GM12878 (cell line): ENCODE measurements around the gene SNED1. TPM values are rescaled to one million over a fixed set of nuclear protein-coding genes. Genes with fewer than 3 reads are reported as not detected.

Experiments used
- ATAC-seq: fragments of 200-7000 bp; cut with Tn5 transposase; 3 replicates; pipeline ENCODE4 v1.9.1; 2020; ENCODE audit warnings: mild to moderate bottlenecking, moderate library complexity
- BruUV-seq: library from RNA; stranded (reverse); fragments of 400-500 nt; replicated peaks from 2 replicates; lab custom pipeline; 2021; lab: Mats Ljungman, UMichigan
- CTCF ChIA-PET: fragments of 300-600 bp; sonication (Branson Sonifier 250); formaldehyde crosslinking; extraction: SDS; loops from one replicate; lab custom pipeline; 2021; ENCODE audit warnings: inconsistent platforms; lab: Yijun Ruan, JAX
- POLR2A ChIA-PET: fragments of 350-600 bp; formaldehyde crosslinking; extraction: SDS; loops from one replicate; lab custom pipeline; 2021; ENCODE audit warnings: inconsistent platforms; lab: Charles Lee
- RAD21 ChIA-PET: fragments of 300-600 bp; sonication (Branson Sonifier 250); formaldehyde crosslinking; loops from one replicate; lab custom pipeline; 2023; ENCODE audit warnings: antibody characterized with exemption; ENCODE audit not compliant: unreplicated experiment; lab: Charles Lee
- SMC1A ChIA-PET: fragments of 300-600 bp; sonication (Branson Sonifier 250); formaldehyde crosslinking; loops from one replicate; lab custom pipeline; 2023; ENCODE audit not compliant: unreplicated experiment, uncharacterized antibody; lab: Charles Lee
- DNase-seq: peaks from one replicate; pipeline ENCODE4 v3.0.0-alpha.2; 2011; ENCODE audit warnings: low read depth, low spot score
- FAIRE-seq: peaks from 3 replicates; lab custom pipeline; 2011; peaks lifted over from hg19 to GRCh38; lab: Jason Lieb, UNC
- H2AFZ ChIP-seq: 2 replicates; pipeline ENCODE4 v1.6.0; 2011; ENCODE audit warnings: low read depth, low read length, control low read depth; ENCODE audit not compliant: control insufficient read depth
- H3K27ac ChIP-seq: 2 replicates; pipeline ENCODE4 v1.5.1; 2011; ENCODE audit warnings: control low read depth; ENCODE audit not compliant: control insufficient read depth, insufficient read depth
- H3K27me3 ChIP-seq, 2 experiments: replicated peaks in 1 of 2; 2 replicates each; pipeline versions ENCODE4 v1.6.0 to v1.6.1; 2011; ENCODE audit warnings: low read length in 1 of 2; ENCODE audit not compliant: control insufficient read depth in 2 of 2, insufficient read depth in 2 of 2
- H3K36me3 ChIP-seq, 2 experiments: 2 replicates each; pipeline ENCODE4 v1.5.1; 2011; ENCODE audit warnings: low read length in 1 of 2; ENCODE audit not compliant: control insufficient read depth in 2 of 2, insufficient read depth in 2 of 2
- H3K4me1 ChIP-seq: 2 replicates; pipeline ENCODE4 v1.6.1; 2011; ENCODE audit warnings: mild to moderate bottlenecking, low read length, moderate library complexity, mixed read lengths; ENCODE audit not compliant: control insufficient read depth, insufficient read depth
- H3K4me2 ChIP-seq: 2 replicates; pipeline ENCODE4 v1.6.0; 2011; ENCODE audit warnings: control low read depth; ENCODE audit not compliant: control insufficient read depth, insufficient read depth
- H3K4me3 ChIP-seq: fragments of 200-600 bp; sonication (generic); 2 replicates; pipeline ENCODE4 v1.5.1; 2016
- H3K79me2 ChIP-seq: 2 replicates; pipeline ENCODE4 v1.6.0; 2011; ENCODE audit warnings: low read length; ENCODE audit not compliant: control insufficient read depth, insufficient read depth
- H3K9ac ChIP-seq: 2 replicates; pipeline ENCODE4 v1.8.0; 2011; ENCODE audit warnings: low read length, control low read depth, mixed read lengths; ENCODE audit not compliant: control insufficient read depth, insufficient read depth
- H3K9me3 ChIP-seq: replicated peaks from 3 replicates; pipeline ENCODE4 v1.5.1; 2011; ENCODE audit warnings: mild to moderate bottlenecking, low read length; ENCODE audit not compliant: control insufficient read depth, insufficient read depth
- H4K20me1 ChIP-seq: 2 replicates; pipeline ENCODE4 v1.6.0; 2011; ENCODE audit not compliant: control insufficient read depth, insufficient read depth
- BHLHE40 ChIP-seq, 2 experiments: fragments of 450-650 bp in 1 of 2; IDR thresholded peaks; 2 replicates each; pipeline ENCODE4 v1.6.1; 2011 to 2017; ENCODE audit warnings: low read depth in 2 of 2, borderline replicate concordance in 1 of 2, improper control_type of control experiment in 1 of 2, low read length in 1 of 2, mild to moderate bottlenecking in 1 of 2
- FOS ChIP-seq: IDR thresholded peaks from 3 replicates; pipeline ENCODE4 v1.6.1; 2011; ENCODE audit warnings: borderline replicate concordance; ENCODE audit not compliant: insufficient read length; ENCODE audit errors: extremely low read depth
- HDGF ChIP-seq: fragments of 450-650 bp; IDR thresholded peaks from 2 replicates; pipeline ENCODE4 v1.6.1; 2016; ENCODE audit warnings: antibody characterized with exemption
- POLR2A ChIP-seq: IDR thresholded peaks from 2 replicates; pipeline ENCODE4 v1.6.1; 2011; ENCODE audit warnings: low read depth, mild to moderate bottlenecking, low read length
- RCOR1 ChIP-seq: conservative IDR thresholded peaks from 2 replicates; pipeline ENCODE4 v1.6.1; 2012; ENCODE audit warnings: low read depth, low read length, improper control_type of control experiment
- SIN3A ChIP-seq: IDR thresholded peaks from 2 replicates; pipeline ENCODE4 v1.6.1; 2012; ENCODE audit warnings: low read depth, low read length, improper control_type of control experiment
- SREBF1 ChIP-seq: IDR thresholded peaks from 2 replicates; pipeline ENCODE4 v1.6.1; 2012; ENCODE audit warnings: mild to moderate bottlenecking, low read length
- SRF ChIP-seq, 2 experiments: IDR thresholded peaks; 2 replicates each; pipeline ENCODE4 v1.6.1; 2011; ENCODE audit warnings: low read depth in 2 of 2, low read length in 2 of 2, mild to moderate bottlenecking in 1 of 2, moderate library complexity in 1 of 2
- WGBS: methylation state at CpG from one replicate; pipeline ENCODE4 v1.1.6; 2016; ENCODE audit warnings: low lambda C conversion rate; ENCODE audit not compliant: insufficient replicate concordance, insufficient coverage; ENCODE audit errors: missing lambda C conversion rate; 5-methylcytosine and 5-hydroxymethylcytosine counted together
- in situ Hi-C: fragments of 300-500 bp; cut with MboI; formaldehyde crosslinking; loops from 9 replicates; pipeline ENCODE4 v1.14.3; 2018; ENCODE audit warnings: mixed read lengths
- intact Hi-C: fragments of 100-400 bp; cut with micrococcal nuclease; formaldehyde crosslinking; loops from one replicate; pipeline ENCODE4 v1.14.2; 2022; ENCODE audit not compliant: unreplicated experiment
- polyA plus RNA-seq, 11 experiments: library from polyadenylated mRNA; depleted of rRNA in 4 of 11; unstranded in 6 of 11; stranded (reverse) in 5 of 11; fragments of >200 nt; fragmentation: Nextera tagmentation in 4 of 11; fragmentation: Illumina TruSeq in 1 of 11; extraction: Ambion mirVana in 4 of 11; extraction: Trizol in 1 of 11; gene quantifications; 1 replicate in 1 of 11; 2 replicates in 10 of 11; pipeline versions ENCODE4 v1.2.1 to v1.2.3, GENCODE V29; 2011 to 2016; ENCODE audit warnings: inconsistent platforms in 2 of 11, missing spikeins in 2 of 11, low read depth in 1 of 11
- total RNA-seq, 4 experiments: library from RNA; depleted of rRNA in 3 of 4; stranded (reverse); fragments of >200 nt in 3 of 4; fragmentation: Illumina TruSeq in 1 of 4; extraction: Trizol in 1 of 4; gene quantifications; 2 replicates each; pipeline versions ENCODE4 v1.2.1 to v1.2.3, GENCODE V29; 2013 to 2021
- TF ChIP-seq, protein P1 (sequence below): fragments of 450-650 bp; IDR thresholded peaks from 2 replicates; pipeline ENCODE4 v1.6.1; 2018; ENCODE audit warnings: borderline replicate concordance, mild to moderate bottlenecking; ENCODE audit not compliant: partially characterized antibody

SNED1 gene
- total and polyA plus RNA-seq, 10 of the 15 experiments (the other 5 are each of a cell fraction or from before 2014, with no cell fraction given), result 0.05 to 8.4 (median 3.0) TPM

DNA sequence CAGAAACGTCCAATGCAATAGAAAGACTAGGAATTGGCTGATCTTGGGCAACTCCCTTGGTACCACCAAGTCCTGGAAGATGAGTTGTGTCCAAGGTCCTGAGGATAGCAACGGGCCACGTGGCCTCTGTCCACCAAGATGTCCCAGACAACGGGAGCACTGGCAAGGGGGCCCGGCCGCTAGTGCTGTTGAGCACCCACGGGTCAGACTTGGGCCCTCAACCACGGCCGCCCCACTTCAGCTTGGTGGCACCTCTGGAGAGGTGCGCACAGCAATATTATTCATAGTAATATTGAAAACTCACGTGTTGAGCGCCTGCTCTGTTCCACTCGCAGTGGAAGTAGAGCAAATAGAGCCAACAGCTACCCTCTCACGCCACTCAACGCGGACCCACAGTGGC is 131.9 kb downstream of the SNED1 start:
- H3K27me3 ChIP-seq, result no peaks in the 10 kb centered on the region
- CTCF ChIA-PET, result no interaction called here
- peaks cover 43% of the 10 kb centered on the region for H3K4me1 ChIP-seq
- no peak for DNase-seq
- no peak overlapping the region for H3K27ac ChIP-seq
- H3K9me3 ChIP-seq, result no peaks in the 10 kb centered on the region
- 83% methylated on average over 16 of the region's 16 CpGs for WGBS
- no peaks in the 10 kb centered on the region for H4K20me1 ChIP-seq
- no TSS peak for BruUV-seq
- SMC1A ChIA-PET, result interaction anchor here (1.0 to 2.4 kb wide), 2 partner anchors 15 to 19 kb away, joined by 3 to 10 read pairs; no protein-coding TSS in a partner anchor
- TF ChIP-seq, protein P1, sequence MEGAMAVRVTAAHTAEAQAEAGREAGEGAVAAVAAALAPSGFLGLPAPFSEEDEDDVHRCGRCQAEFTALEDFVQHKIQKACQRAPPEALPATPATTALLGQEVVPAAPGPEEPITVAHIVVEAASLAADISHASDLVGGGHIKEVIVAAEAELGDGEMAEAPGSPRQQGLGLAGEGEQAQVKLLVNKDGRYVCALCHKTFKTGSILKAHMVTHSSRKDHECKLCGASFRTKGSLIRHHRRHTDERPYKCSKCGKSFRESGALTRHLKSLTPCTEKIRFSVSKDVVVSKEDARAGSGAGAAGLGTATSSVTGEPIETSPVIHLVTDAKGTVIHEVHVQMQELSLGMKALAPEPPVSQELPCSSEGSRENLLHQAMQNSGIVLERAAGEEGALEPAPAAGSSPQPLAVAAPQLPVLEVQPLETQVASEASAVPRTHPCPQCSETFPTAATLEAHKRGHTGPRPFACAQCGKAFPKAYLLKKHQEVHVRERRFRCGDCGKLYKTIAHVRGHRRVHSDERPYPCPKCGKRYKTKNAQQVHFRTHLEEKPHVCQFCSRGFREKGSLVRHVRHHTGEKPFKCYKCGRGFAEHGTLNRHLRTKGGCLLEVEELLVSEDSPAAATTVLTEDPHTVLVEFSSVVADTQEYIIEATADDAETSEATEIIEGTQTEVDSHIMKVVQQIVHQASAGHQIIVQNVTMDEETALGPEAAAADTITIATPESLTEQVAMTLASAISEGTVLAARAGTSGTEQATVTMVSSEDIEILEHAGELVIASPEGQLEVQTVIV, result no peak
- TF ChIP-seq HDGF (no peak), SIN3A (no peak), POLR2A (no peak)
- no peak for ATAC-seq
- no peak for FAIRE-seq
- no peak overlapping the region for H2AFZ ChIP-seq
- H3K4me3 ChIP-seq, result no peak overlapping the region
- H3K9ac ChIP-seq, result no peak overlapping the region
- RAD21 ChIA-PET, result no interaction called here
- in situ Hi-C loops, result no loop called here
- no peak overlapping the region for H3K4me2 ChIP-seq
- intact Hi-C loops, result no loop called here
- H3K36me3 ChIP-seq, result peaks cover 4 to 6% of the 10 kb centered on the region in 2 experiments; a peak in 3 of 4 replicates
- H3K79me2 ChIP-seq, result peaks cover 16% of the 10 kb centered on the region
- POLR2A ChIA-PET, result interaction anchor here (0.7 to 1.8 kb wide), 5 partner anchors 8 to 184 kb away, joined by 3 to 9 read pairs (median 4); partner anchors contain the start of genes PASK and PPP1R7

DNA sequence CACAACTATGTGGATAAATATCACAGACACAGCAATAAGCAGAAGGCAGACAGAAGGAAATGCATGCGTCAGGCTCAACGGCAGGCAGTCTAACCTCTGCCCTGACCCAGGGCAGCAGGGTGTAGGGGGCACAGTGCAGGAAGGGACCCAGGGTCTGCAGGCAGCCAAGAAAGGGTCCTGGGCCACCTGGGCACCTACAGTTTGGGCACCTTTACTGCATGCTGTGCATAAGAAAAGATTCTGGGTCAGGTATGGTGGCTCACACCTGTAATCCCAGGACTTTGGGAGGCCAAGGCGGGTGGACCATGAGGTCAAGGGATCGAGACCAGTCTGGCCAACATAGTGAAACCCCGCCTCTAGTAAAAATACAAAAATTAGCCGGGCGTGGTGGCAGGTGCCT is 133.1 kb downstream of the SNED1 start:
- Histone ChIP-seq H4K20me1 (no peaks in the 10 kb centered on the region), H3K4me1 (peaks cover 32% of the 10 kb centered on the region), H3K79me2 (peaks cover 5% of the 10 kb centered on the region), H3K9ac (no peak overlapping the region), H3K9me3 (no peaks in the 10 kb centered on the region), H3K4me3 (no peak overlapping the region), H2AFZ (no peak overlapping the region), H3K27ac (no peak overlapping the region), H3K27me3 (no peaks in the 10 kb centered on the region), H3K36me3 (peaks cover 0 to 9% of the 10 kb centered on the region in 2 experiments; a peak in 3 of 4 replicates), H3K4me2 (no peak overlapping the region)
- ChIA-PET RAD21 (interaction anchor here (1.2 kb wide), 1 partner anchor 21 kb away, joined by 3 read pairs; no protein-coding TSS in a partner anchor), SMC1A (interaction anchor here (1.3 kb wide), 1 partner anchor 32 kb away, joined by 4 read pairs; no protein-coding TSS in a partner anchor), CTCF (interaction anchor here (2.1 kb wide), 1 partner anchor 18 kb away, joined by 5 read pairs; the partner anchor contains the start of gene PASK), POLR2A (interaction anchor here (0.6 to 1.9 kb wide), 2 partner anchors 8 to 18 kb away, joined by 3 to 7 read pairs; partner anchors contain the start of gene PASK)
- ATAC-seq, result no peak
- intact Hi-C loops (no loop called here), in situ Hi-C loops (no loop called here)
- no peak for DNase-seq
- no TSS peak for BruUV-seq
- WGBS, result 99% methylated on average over 7 of the region's 7 CpGs
- TF ChIP-seq FOS, result no peak
- TF ChIP-seq BHLHE40 (IDR thresholded peaks at IDR 0.05; ENCODE audit: borderline replicate concordance in 1 of 2, low read depth in 2 of 2, low read length in 1 of 2), result no peak
- TF ChIP-seq SRF (IDR thresholded peaks at IDR 0.05; ENCODE audit: low read depth in 2 of 2, low read length in 2 of 2), result no peak
- TF ChIP-seq SREBF1, result no peak
- no peak for TF ChIP-seq RCOR1
- FAIRE-seq, result no peak
